OCI-LY7 (cell line): Measurements from ENCODE around the gene GEMIN5.

Source experiments
- CTCF ChIP-seq: fragments of 200-600 bp; sonication (generic); conservative IDR thresholded peaks from 2 replicates; pipeline ENCODE4 v1.5.1; 2014; ENCODE audit warnings: mild to moderate bottlenecking, antibody characterized with exemption, low read length, moderate library complexity, mixed read lengths
- EZH2phosphoT487 ChIP-seq: fragments of 200-600 bp; sonication (generic); IDR thresholded peaks from 2 replicates; pipeline ENCODE4 v1.6.1; 2018; ENCODE audit warnings: low read depth, borderline replicate concordance, mild to moderate bottlenecking, mixed run types, antibody characterized with exemption, low read length, moderate library complexity, mixed read lengths

- TF ChIP-seq CTCF (no peak), EZH2phosphoT487 (no peak)
These were observed 74.5 kb downstream of the GEMIN5 start for GRCh38 chr5:154863291-154864080.
